Stimulated activated CD8-positive, alpha-beta memory T cell treated with anti-CD3 and anti-CD28 coated beads, Interleukin-7, amount 100 ng/mL, for 48 hours (primary cell): ENCODE results near the gene IRX6.

Experiments used
- DNase-seq, 2 donors: peaks; one replicate each; pipeline ENCODE4 v3.0.0-alpha.2; 2020; ENCODE audit warnings: low read depth in 1 of 2; ENCODE audit errors: extremely low read depth in 1 of 2

IRX6 gene

GRCh38 chr16:55364811-55365210, 40.8 kb downstream of the IRX6 start:
- no peak for DNase-seq

- DNase-seq: no peak
Observed at GRCh38 chr16:55367301-55367811, 43.4 kb downstream of the IRX6 start.

- DNase-seq: no peak
Observed at GRCh38 chr16:55367866-55368603, 44.0 kb downstream of the IRX6 start.

GRCh38 chr16:55369151-55369550, 45.1 kb downstream of the IRX6 start:
- DNase-seq: no peak

- DNase-seq: no peak
Observed at GRCh38 chr16:55370762-55371482, 46.9 kb downstream of the IRX6 start.

- no peak for DNase-seq
Observed at GRCh38 chr16:55372792-55373488, 48.9 kb downstream of the IRX6 start.

GRCh38 chr16:55373489-55373832, 49.5 kb downstream of the IRX6 start:
- no peak for DNase-seq

- DNase-seq: no peak
Observed at GRCh38 chr16:55376045-55376444, 52.0 kb downstream of the IRX6 start.

- DNase-seq: no peak
Observed at GRCh38 chr16:55376567-55377167, 52.7 kb downstream of the IRX6 start.

GRCh38 chr16:55377840-55378239, 53.8 kb downstream of the IRX6 start:
- DNase-seq: no peak

GRCh38 chr16:55378616-55379015, 54.6 kb downstream of the IRX6 start:
- DNase-seq: no peak

- DNase-seq: no peak
Observed at GRCh38 chr16:55379371-55379770, 55.4 kb downstream of the IRX6 start.

- no peak for DNase-seq
Observed at GRCh38 chr16:55379876-55380390, 55.9 kb downstream of the IRX6 start.
